Mucosa of descending colon (tissue), 3 donors: Measurements from ENCODE around the gene FREM1. TPM values are rescaled to one million over a fixed set of nuclear protein-coding genes. Genes with fewer than 3 reads are reported as not detected.

ENCODE experiments used
- ATAC-seq: fragments of 200-7000 bp; cut with Tn5 transposase; one replicate; pipeline ENCODE4 v1.9.1; 2020; ENCODE audit warnings: mild to moderate bottlenecking, moderate library complexity
- DNase-seq, 3 donors: peaks; one replicate each; pipeline ENCODE4 v3.0.0-alpha.2; 2020
- H3K36me3 ChIP-seq: fragments of 200-600 bp; one replicate; pipeline ENCODE4 v1.8.0; 2021; ENCODE audit warnings: low read depth, mild to moderate bottlenecking
- H3K4me1 ChIP-seq: fragments of 200-600 bp; one replicate; pipeline ENCODE4 v1.8.0; 2021; ENCODE audit warnings: low read depth, mild to moderate bottlenecking
- H3K4me3 ChIP-seq: fragments of 200-600 bp; one replicate; pipeline ENCODE4 v1.8.0; 2021; ENCODE audit warnings: mild to moderate bottlenecking
- H3K9me3 ChIP-seq: fragments of 200-600 bp; one replicate; pipeline ENCODE4 v1.8.0; 2021; ENCODE audit warnings: mild to moderate bottlenecking
- intact Hi-C, 2 donors: fragments of 100-400 bp; cut with DNase I in 1 of 2; cut with micrococcal nuclease in 1 of 2; formaldehyde crosslinking; loops; one replicate each; pipeline versions ENCODE4 v1.11.0 to v1.11.1; 2022; cut with DNase I, micrococcal nuclease
- total RNA-seq, 3 donors: library from RNA; stranded (reverse); fragmentation: NEBNext Ultra II Directional in 2 of 3; extraction: Animal tissue kit (Norgen Biotek cat#: 25700) in 2 of 3; gene quantifications; one replicate each; pipeline versions ENCODE4 v1.2.1 to v1.2.4, GENCODE V29; 2021 to 2023
- TF ChIP-seq, protein P1 (sequence below): fragments of 200-600 bp; IDR thresholded peaks from one replicate; pipeline ENCODE4 v1.8.0; 2022; ENCODE audit warnings: antibody characterized with exemption, mild to moderate bottlenecking
- donor health status: DM: no; HTN: no; CAD: no; lungs with moderate emphysema.
- donor health status: DM: no; HTN: no; CAD: no.
- donor health status: DM: no; HTN: yes; CAD: no.

The FREM1 gene
- total RNA-seq, 3 donors from 2014 or later: 1.4 to 21.2 (median 1.4) TPM

- H3K4me1 ChIP-seq: no peaks in the 10 kb centered on the region
- DNase-seq: no peak
- no peaks in the 10 kb centered on the region for H3K36me3 ChIP-seq
- intact Hi-C loops: no loop called here
- no peak overlapping the region for H3K4me3 ChIP-seq
- TF ChIP-seq, protein P1, sequence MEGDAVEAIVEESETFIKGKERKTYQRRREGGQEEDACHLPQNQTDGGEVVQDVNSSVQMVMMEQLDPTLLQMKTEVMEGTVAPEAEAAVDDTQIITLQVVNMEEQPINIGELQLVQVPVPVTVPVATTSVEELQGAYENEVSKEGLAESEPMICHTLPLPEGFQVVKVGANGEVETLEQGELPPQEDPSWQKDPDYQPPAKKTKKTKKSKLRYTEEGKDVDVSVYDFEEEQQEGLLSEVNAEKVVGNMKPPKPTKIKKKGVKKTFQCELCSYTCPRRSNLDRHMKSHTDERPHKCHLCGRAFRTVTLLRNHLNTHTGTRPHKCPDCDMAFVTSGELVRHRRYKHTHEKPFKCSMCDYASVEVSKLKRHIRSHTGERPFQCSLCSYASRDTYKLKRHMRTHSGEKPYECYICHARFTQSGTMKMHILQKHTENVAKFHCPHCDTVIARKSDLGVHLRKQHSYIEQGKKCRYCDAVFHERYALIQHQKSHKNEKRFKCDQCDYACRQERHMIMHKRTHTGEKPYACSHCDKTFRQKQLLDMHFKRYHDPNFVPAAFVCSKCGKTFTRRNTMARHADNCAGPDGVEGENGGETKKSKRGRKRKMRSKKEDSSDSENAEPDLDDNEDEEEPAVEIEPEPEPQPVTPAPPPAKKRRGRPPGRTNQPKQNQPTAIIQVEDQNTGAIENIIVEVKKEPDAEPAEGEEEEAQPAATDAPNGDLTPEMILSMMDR: no peak
- H3K9me3 ChIP-seq: no peaks in the 10 kb centered on the region
- ATAC-seq: peak; percentile 25
Measured at GRCh38 chr9:14868772-14869583, 41.2 kb downstream of the FREM1 start.

DNA sequence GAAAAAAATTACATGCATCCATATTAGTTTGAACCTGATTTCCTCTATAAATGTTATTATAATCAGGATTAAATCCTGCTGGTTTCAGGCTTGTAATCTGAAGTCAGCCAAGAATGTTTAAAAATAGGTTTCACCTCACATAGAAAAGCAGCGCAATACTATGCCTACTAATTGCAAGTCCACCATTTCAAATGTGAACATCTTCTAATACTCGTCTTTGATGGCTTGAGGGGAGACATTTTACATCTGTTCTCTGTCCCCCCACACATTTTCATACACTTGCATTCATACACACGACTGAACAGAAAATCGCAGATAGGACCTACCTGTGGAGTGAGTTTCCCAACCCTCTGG is 41.8 kb downstream of the FREM1 start:
- intact Hi-C loops: no loop called here
- TF ChIP-seq, protein P1: no peak
- DNase-seq: no peak
- ATAC-seq: no peak
- Histone ChIP-seq H3K4me3 (no peak overlapping the region), H3K9me3 (no peaks in the 10 kb centered on the region), H3K4me1 (no peaks in the 10 kb centered on the region), H3K36me3 (no peaks in the 10 kb centered on the region)

DNA sequence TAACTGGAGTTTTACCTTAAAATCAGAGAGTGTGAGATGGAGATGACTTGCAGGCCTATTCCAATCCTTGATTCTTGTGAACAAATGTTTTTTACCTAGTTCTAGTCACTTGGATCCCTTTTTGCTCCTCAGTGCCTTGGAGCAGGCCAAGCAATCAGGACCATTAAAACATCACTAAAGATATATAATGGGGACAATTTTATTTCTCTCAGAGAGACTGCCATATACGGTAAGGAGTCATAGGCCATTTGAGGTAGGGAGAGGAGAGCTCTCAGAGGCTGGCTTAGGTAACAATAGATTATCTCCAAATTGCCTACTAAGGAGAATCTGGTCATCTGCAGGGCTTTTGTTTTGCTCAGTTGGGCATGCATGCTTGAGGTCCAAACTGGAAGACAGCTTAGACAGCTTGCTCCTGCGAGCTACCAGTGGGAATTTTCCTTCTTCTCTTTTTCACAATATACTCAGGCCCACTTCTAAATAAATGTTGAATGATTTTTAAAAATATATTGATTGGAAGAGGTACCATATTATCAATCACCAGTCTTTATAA is 44.0 kb downstream of the FREM1 start:
- intact Hi-C loops: no loop called here
- ATAC-seq: no peak

GRCh38 chr9:14864309-14864708 is 45.9 kb downstream of the FREM1 start:
- H3K36me3 ChIP-seq: no peaks in the 10 kb centered on the region
- DNase-seq (no peak), ATAC-seq (no peak)
- intact Hi-C loops: no loop called here
- no peaks in the 10 kb centered on the region for H3K4me1 ChIP-seq
- TF ChIP-seq, protein P1: no peak
- H3K9me3 ChIP-seq: no peaks in the 10 kb centered on the region
- no peak overlapping the region for H3K4me3 ChIP-seq

More for the DNA sequence above, 44.0 kb downstream of the FREM1 start:
- no peak for DNase-seq
- Histone ChIP-seq H3K36me3 (no peaks in the 10 kb centered on the region), H3K4me1 (no peaks in the 10 kb centered on the region), H3K9me3 (no peaks in the 10 kb centered on the region), H3K4me3 (no peak overlapping the region)
- TF ChIP-seq, protein P1: no peak

DNA sequence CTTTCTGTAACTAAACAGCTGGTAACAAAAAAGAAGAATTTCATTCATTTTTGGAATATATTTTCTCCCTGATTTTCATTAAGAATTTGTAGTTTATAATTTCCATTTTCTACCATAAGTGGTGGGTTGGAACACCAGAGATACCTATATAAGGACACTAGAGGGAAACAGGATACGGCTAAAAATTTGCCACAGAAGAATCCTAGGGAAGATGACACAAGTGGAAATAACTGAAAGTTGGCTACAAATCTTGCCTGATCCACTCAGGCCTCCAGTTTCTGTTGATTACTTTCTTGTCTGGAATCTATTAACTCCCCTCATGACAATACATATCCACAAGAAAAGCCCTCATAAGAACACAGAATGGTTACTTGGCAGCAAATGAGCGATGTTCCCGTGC is 46.8 kb downstream of the FREM1 start:
- DNase-seq (no peak), ATAC-seq (no peak)
- intact Hi-C loops: no loop called here
- TF ChIP-seq, protein P1: no peak
- Histone ChIP-seq H3K36me3 (no peaks in the 10 kb centered on the region), H3K4me3 (no peak overlapping the region), H3K9me3 (no peaks in the 10 kb centered on the region), H3K4me1 (no peaks in the 10 kb centered on the region)
